Esophagus muscularis mucosa (tissue), 4 donors: ENCODE results near the gene ARF3.

Experiments
- CTCF ChIP-seq, 3 experiments: fragments of 200-600 bp in 2 of 3; fragments of 450-650 bp in 1 of 3; sonication (generic) in 2 of 3; IDR thresholded peaks; one replicate each; pipeline ENCODE4 v1.5.1; 2017 to 2019; ENCODE audit warnings: antibody characterized with exemption in 3 of 3, mild to moderate bottlenecking in 2 of 3, moderate library complexity in 1 of 3
- EP300 ChIP-seq: sonication (generic); formaldehyde crosslinking; IDR thresholded peaks from one replicate; pipeline ENCODE4 v1.6.1; 2017; ENCODE audit warnings: antibody characterized with exemption
- POLR2A ChIP-seq: fragments of 450-650 bp; IDR thresholded peaks from one replicate; pipeline ENCODE4 v1.6.1; 2017; ENCODE audit warnings: antibody characterized with exemption, moderate library complexity, mild to moderate bottlenecking, low read depth

- no peak for TF ChIP-seq POLR2A
- TF ChIP-seq CTCF (IDR thresholded peaks at IDR 0.05) = no peak
- TF ChIP-seq EP300 = no peak
These were observed 57.6 kb downstream of the ARF3 start for GRCh38 chr12:48899651-48900050.
